ENCODE data around the gene MRPS22. TPM values are rescaled to one million over a fixed set of nuclear protein-coding genes. Genes with fewer than 3 reads are reported as not detected.

The MRPS22 gene
- total RNA-seq, 1 experiment from 2014 or later = 82.4 TPM

GRCh38 chr3:139297588-139298311, 46.1 kb upstream of the MRPS22 start:
- Mint-ChIP-seq H3K9me3 (ENCODE audit: low read depth, unreplicated experiment) (no peaks in the 10 kb centered on the region), H3K4me3 (ENCODE audit: low read depth, unreplicated experiment) (no peak overlapping the region), H3K4me1 (ENCODE audit: low read depth, unreplicated experiment) (peaks cover 68% of the 10 kb centered on the region), H3K27ac (ENCODE audit: unreplicated experiment) (no peak overlapping the region), H3K36me3 (ENCODE audit: insufficient read depth, unreplicated experiment) (peaks cover 14% of the 10 kb centered on the region), H3K27me3 (ENCODE audit: unreplicated experiment) (no peaks in the 10 kb centered on the region)
- no peak for TF ChIP-seq CTCF (IDR thresholded peaks at IDR 0.05; ENCODE audit: unreplicated experiment)
- intact Hi-C loops (cut with micrococcal nuclease; ENCODE audit: unreplicated experiment) = no loop called here
- CTCF ChIA-PET = interaction anchor here (0.6 to 1.5 kb wide), 6 partner anchors 13 to 800 kb away, joined by 3 to 6 read pairs (median 4); no protein-coding TSS in a partner anchor
- BruUV-seq (replicated peaks) = no TSS peak
- DNase-seq = no peak

- CTCF ChIA-PET = no interaction called here
- Mint-ChIP-seq H3K27me3 (ENCODE audit: unreplicated experiment) (no peaks in the 10 kb centered on the region), H3K4me3 (ENCODE audit: low read depth, unreplicated experiment) (no peak overlapping the region)
Observed at GRCh38 chr3:139299261-139300132, 44.3 kb upstream of the MRPS22 start.

GRCh38 chr3:139300416-139300815, 43.4 kb upstream of the MRPS22 start:
- TF ChIP-seq CTCF (IDR thresholded peaks at IDR 0.05; ENCODE audit: unreplicated experiment) = no peak
- no TSS peak for BruUV-seq (replicated peaks)
- CTCF ChIA-PET = interaction anchor here (3.1 kb wide), 1 partner anchor 189 kb away, joined by 14 read pairs; no protein-coding TSS in a partner anchor
- H3K9me3 Mint-ChIP-seq (ENCODE audit: low read depth, unreplicated experiment) = no peaks in the 10 kb centered on the region
- DNase-seq = no peak
- intact Hi-C loops (cut with micrococcal nuclease; ENCODE audit: unreplicated experiment) = no loop called here
- peaks cover 14% of the 10 kb centered on the region for H3K36me3 Mint-ChIP-seq (ENCODE audit: insufficient read depth, unreplicated experiment)
- peaks cover 74% of the 10 kb centered on the region for H3K4me1 Mint-ChIP-seq (ENCODE audit: low read depth, unreplicated experiment)
- peak overlapping the region; percentile 73 for H3K27ac Mint-ChIP-seq (ENCODE audit: unreplicated experiment)
- H3K4me3 Mint-ChIP-seq (ENCODE audit: low read depth, unreplicated experiment) = no peak overlapping the region
- H3K27me3 Mint-ChIP-seq (ENCODE audit: unreplicated experiment) = no peaks in the 10 kb centered on the region

More at GRCh38 chr3:139299261-139300132, 44.3 kb upstream of the MRPS22 start:
- intact Hi-C loops (cut with micrococcal nuclease; ENCODE audit: unreplicated experiment) = no loop called here
- peak overlapping the region; percentile 73 for H3K27ac Mint-ChIP-seq (ENCODE audit: unreplicated experiment)
- H3K4me1 Mint-ChIP-seq (ENCODE audit: low read depth, unreplicated experiment) = peaks cover 72% of the 10 kb centered on the region
- H3K36me3 Mint-ChIP-seq (ENCODE audit: insufficient read depth, unreplicated experiment) = peaks cover 14% of the 10 kb centered on the region
- BruUV-seq (replicated peaks) = no TSS peak
- no peak for TF ChIP-seq CTCF (IDR thresholded peaks at IDR 0.05; ENCODE audit: unreplicated experiment)
- no peaks in the 10 kb centered on the region for H3K9me3 Mint-ChIP-seq (ENCODE audit: low read depth, unreplicated experiment)
- peak; percentile 71 for DNase-seq

GRCh38 chr3:139301183-139301582, 42.6 kb upstream of the MRPS22 start:
- no peak for TF ChIP-seq CTCF (IDR thresholded peaks at IDR 0.05; ENCODE audit: unreplicated experiment)
- CTCF ChIA-PET = interaction anchor here (1.6 to 3.1 kb wide), 3 partner anchors 28 to 190 kb away, joined by 5 to 14 read pairs (median 10); partner anchors contain the start of gene COPB2
- peaks cover 14% of the 10 kb centered on the region for H3K36me3 Mint-ChIP-seq (ENCODE audit: insufficient read depth, unreplicated experiment)
- no peak overlapping the region for H3K27ac Mint-ChIP-seq (ENCODE audit: unreplicated experiment)
- no peaks in the 10 kb centered on the region for H3K9me3 Mint-ChIP-seq (ENCODE audit: low read depth, unreplicated experiment)
- DNase-seq = no peak
- no TSS peak for BruUV-seq (replicated peaks)
- H3K27me3 Mint-ChIP-seq (ENCODE audit: unreplicated experiment) = no peaks in the 10 kb centered on the region
- no peak overlapping the region for H3K4me3 Mint-ChIP-seq (ENCODE audit: low read depth, unreplicated experiment)
- intact Hi-C loops (cut with micrococcal nuclease; ENCODE audit: unreplicated experiment) = no loop called here
- H3K4me1 Mint-ChIP-seq (ENCODE audit: low read depth, unreplicated experiment) = peaks cover 74% of the 10 kb centered on the region

All from Calu3 (cell line).